SK-N-SH (cell line): ENCODE measurements around the gene BIRC7. TPM values are rescaled to one million over a fixed set of nuclear protein-coding genes. Genes with fewer than 3 reads are reported as not detected.

Source experiments
- CTCF ChIA-PET: fragments of 300-600, 350-600 bp; formaldehyde crosslinking; extraction: SDS; loops from one replicate; lab custom pipeline; 2021; lab: Yijun Ruan, JAX
- POLR2A ChIA-PET: fragments of 350-600 bp; sonication (Branson Sonifier 250); formaldehyde crosslinking; extraction: SDS; loops from one replicate; lab custom pipeline; 2020; ENCODE audit warnings: antibody characterized with exemption, inconsistent platforms; lab: Yijun Ruan, JAX
- DNase-seq: peaks from one replicate; pipeline ENCODE4 v3.0.0; 2012
- H2AFZ ChIP-seq: fragments of 200-600 bp; sonication (generic); 2 replicates; pipeline ENCODE4 v1.8.1; 2016; ENCODE audit warnings: antibody characterized with exemption, mild to moderate bottlenecking, low read depth
- H3F3A ChIP-seq: fragments of 200-600 bp; sonication (generic); replicated peaks from 2 replicates; pipeline ENCODE3; 2016; ENCODE audit warnings: antibody characterized with exemption, mild to moderate bottlenecking; ENCODE audit not compliant: insufficient read depth
- H3K27ac ChIP-seq, 2 experiments: fragments of 200-500 bp in 1 of 2; fragments of 200-600 bp in 1 of 2; sonication (Bioruptor generic) in 1 of 2; sonication (generic), shearing (Covaris generic) in 1 of 2; 2 replicates each; pipeline versions ENCODE4 v1.5.1 to v1.6.1; 2014 to 2016; ENCODE audit warnings: low read depth in 2 of 2, inconsistent platforms in 1 of 2, low read length in 1 of 2, mild to moderate bottlenecking in 1 of 2, mixed read lengths in 1 of 2
- H3K27me3 ChIP-seq: fragments of 200-600 bp; sonication (generic), shearing (Covaris generic); 2 replicates; pipeline ENCODE4 v1.6.1; 2016; ENCODE audit warnings: mixed run types; ENCODE audit not compliant: insufficient read depth
- H3K36me3 ChIP-seq, 2 experiments: fragments of 200-500 bp in 1 of 2; fragments of 200-600 bp in 1 of 2; sonication (Bioruptor generic) in 1 of 2; sonication (generic) in 1 of 2; replicated peaks in 1 of 2; 2 replicates each; pipeline versions ENCODE3 to v1.5.1; 2014 to 2016; ENCODE audit warnings: low read length in 1 of 2, mild to moderate bottlenecking in 1 of 2; ENCODE audit not compliant: insufficient read depth in 2 of 2, control insufficient read depth in 1 of 2
- H3K4me1 ChIP-seq, 2 experiments: fragments of 200-500 bp in 1 of 2; fragments of 200-600 bp in 1 of 2; sonication (Bioruptor generic) in 1 of 2; sonication (generic), shearing (Covaris generic) in 1 of 2; 2 replicates each; pipeline versions ENCODE4 v1.5.1 to v1.6.1; 2014 to 2016; ENCODE audit warnings: low read depth in 1 of 2, low read length in 1 of 2, mixed run types in 1 of 2; ENCODE audit not compliant: insufficient read depth in 2 of 2, control insufficient read depth in 1 of 2
- H3K4me2 ChIP-seq: fragments of 200-600 bp; sonication (generic), shearing (Covaris generic); 2 replicates; pipeline ENCODE4 v1.6.1; 2017; ENCODE audit warnings: mixed run types
- H3K4me3 ChIP-seq, 2 experiments: fragments of 200-500 bp in 1 of 2; fragments of 200-600 bp in 1 of 2; sonication (Bioruptor generic) in 1 of 2; sonication (generic), shearing (Covaris generic) in 1 of 2; 2 replicates each; pipeline versions ENCODE4 v1.5.1 to v1.8.1; 2014 to 2016; ENCODE audit warnings: low read depth in 2 of 2, inconsistent platforms in 1 of 2, low read length in 1 of 2, mild to moderate bottlenecking in 1 of 2, mixed read lengths in 1 of 2, moderate library complexity in 1 of 2
- H3K79me2 ChIP-seq: fragments of 200-600 bp; sonication (generic); 2 replicates; pipeline ENCODE4 v1.8.1; 2017; ENCODE audit warnings: mild to moderate bottlenecking; ENCODE audit not compliant: insufficient read depth
- H3K9ac ChIP-seq: fragments of 200-600 bp; sonication (generic); 2 replicates; pipeline ENCODE4 v1.6.1; 2017; ENCODE audit warnings: mixed run types
- H3K9me2 ChIP-seq: fragments of 200-600 bp; sonication (generic); 2 replicates; pipeline ENCODE4 v1.6.1; 2017; ENCODE audit warnings: mixed run types
- H3K9me3 ChIP-seq: fragments of 200-600 bp; sonication (generic); 2 replicates; pipeline ENCODE4 v1.6.1; 2017; ENCODE audit warnings: mixed run types, mild to moderate bottlenecking, moderate library complexity
- H4K20me1 ChIP-seq: fragments of 200-600 bp; sonication (generic); 2 replicates; pipeline ENCODE4 v1.6.1; 2017; ENCODE audit warnings: mild to moderate bottlenecking, mixed run types; ENCODE audit not compliant: insufficient read depth
- CHD2 ChIP-seq: fragments of 150-350 bp; IDR thresholded peaks from 2 replicates; pipeline ENCODE4 v1.6.1; 2018; ENCODE audit warnings: low read length; ENCODE audit not compliant: partially characterized antibody
- CTCF ChIP-seq: fragments of 200-600 bp; sonication (generic); IDR thresholded peaks from 2 replicates; pipeline ENCODE4 v1.6.1; 2017; ENCODE audit warnings: antibody characterized with exemption, mild to moderate bottlenecking, moderate library complexity
- ELF1 ChIP-seq: IDR thresholded peaks from 2 replicates; pipeline ENCODE4 v1.4.0; 2012
- EZH2phosphoT487 ChIP-seq: fragments of 200-600 bp; sonication (generic); IDR thresholded peaks from 2 replicates; pipeline ENCODE4 v1.6.1; 2017; ENCODE audit warnings: low read depth, mixed run types, mild to moderate bottlenecking, antibody characterized with exemption, moderate library complexity, borderline replicate concordance
- FOXJ3 ChIP-seq: sonication (generic); formaldehyde crosslinking; IDR thresholded peaks from 2 replicates; pipeline ENCODE4 v1.5.1; 2020; ENCODE audit warnings: mild to moderate bottlenecking, missing genetic modification reagents
- GABPA ChIP-seq: IDR thresholded peaks from 2 replicates; pipeline ENCODE4 v1.4.0; 2012; ENCODE audit warnings: low read depth, mild to moderate bottlenecking
- IRF3 ChIP-seq: fragments of 150-350 bp; IDR thresholded peaks from 2 replicates; pipeline ENCODE4 v1.6.1; 2016; ENCODE audit warnings: mild to moderate bottlenecking, low read depth, low read length
- MAX ChIP-seq: IDR thresholded peaks from 2 replicates; pipeline ENCODE4 v1.4.0; 2012; ENCODE audit warnings: low read depth
- MEF2A ChIP-seq: IDR thresholded peaks from 2 replicates; pipeline ENCODE4 v1.4.0; 2012; ENCODE audit warnings: low read depth, borderline replicate concordance
- MXI1 ChIP-seq: IDR thresholded peaks from 2 replicates; pipeline ENCODE4 v1.6.1; 2012; ENCODE audit warnings: mild to moderate bottlenecking, low read depth, low read length, improper control_type of control experiment
- NFIC ChIP-seq: IDR thresholded peaks from 2 replicates; pipeline ENCODE4 v1.4.0; 2012; ENCODE audit warnings: borderline replicate concordance
- NRF1 ChIP-seq: IDR thresholded peaks from 2 replicates; pipeline ENCODE4 v1.6.1; 2012; ENCODE audit warnings: low read depth, mild to moderate bottlenecking, low read length
- POLR2AphosphoS5 ChIP-seq: IDR thresholded peaks from 2 replicates; pipeline ENCODE4 v1.6.1; 2012; ENCODE audit warnings: low read depth, low read length
- RFX5 ChIP-seq: IDR thresholded peaks from 2 replicates; pipeline ENCODE4 v1.6.1; 2012; ENCODE audit warnings: mild to moderate bottlenecking, improper control_type of control experiment, low read length
- SIN3A ChIP-seq: IDR thresholded peaks from 2 replicates; pipeline ENCODE4 v1.6.1; 2012; ENCODE audit warnings: low read depth, mild to moderate bottlenecking, low read length, moderate library complexity, borderline replicate concordance
- USF2 ChIP-seq: fragments of 150-350 bp; IDR thresholded peaks from 2 replicates; pipeline ENCODE4 v1.6.1; 2017; ENCODE audit warnings: antibody characterized with exemption, low read length, low read depth, borderline replicate concordance
- YY1 ChIP-seq: IDR thresholded peaks from 2 replicates; pipeline ENCODE4 v1.4.0; 2012; ENCODE audit warnings: low read depth, mild to moderate bottlenecking
- ZBTB33 ChIP-seq: IDR thresholded peaks from 2 replicates; pipeline ENCODE4 v1.4.0; 2012; ENCODE audit warnings: low read depth, borderline replicate concordance
- WGBS: methylation state at CpG from one replicate; pipeline ENCODE4 v1.1.6; 2017; ENCODE audit warnings: low lambda C conversion rate; 5-methylcytosine and 5-hydroxymethylcytosine counted together
- polyA plus RNA-seq, 3 experiments: library from polyadenylated mRNA; depleted of rRNA; stranded (reverse); fragments of >200 nt; gene quantifications; 2 replicates each; pipeline ENCODE4 v1.2.3, GENCODE V29; 2012

Gene BIRC7
- polyA plus RNA-seq, 1 of the 3 experiments (the other 2 are of a cell fraction), result not detected

GRCh38 chr20:63270606-63271325 is 35.1 kb downstream of the BIRC7 start (continued):
- no peak for TF ChIP-seq ZBTB33

- H3K27ac ChIP-seq, result peak within 1 kb of the TSS; percentile 41 to 65; a peak in 3 of 4 replicates
- H3K79me2 ChIP-seq, result peaks cover 48% of the 10 kb centered on the region
- H3K36me3 ChIP-seq, result peaks cover 0 to 16% of the 10 kb centered on the region in 2 experiments
- H3K4me3 ChIP-seq, result peak within 1 kb of the TSS; percentile 87 to 92
- peak; percentile 99 for DNase-seq
- H3K27me3 ChIP-seq, result no peaks in the 10 kb centered on the region
- H3F3A ChIP-seq, result no peaks in the 10 kb centered on the region
- peak within 1 kb of the TSS; percentile 95 for H3K9ac ChIP-seq
- POLR2A ChIA-PET, result interaction anchor here (1.2 to 1.9 kb wide), 5 partner anchors 9 to 49 kb away, joined by 3 to 7 read pairs (median 4); no protein-coding TSS in a partner anchor
- no peaks in the 10 kb centered on the region for H3K9me3 ChIP-seq
- H3K4me2 ChIP-seq, result peak within 1 kb of the TSS; percentile 97
- H3K9me2 ChIP-seq, result no peaks in the 10 kb centered on the region
- H2AFZ ChIP-seq, result 0 out of 2 replicates have a peak within 1 kb of the TSS, but pooled peaks have one; percentile 51
- H3K4me1 ChIP-seq, result peaks cover 0 to 20% of the 10 kb centered on the region in 2 experiments; a peak in 2 of 4 replicates
- 5% methylated on average over 29 of the region's 97 CpGs for WGBS
- CTCF ChIA-PET, result interaction anchor here (0.8 to 4.7 kb wide), 12 partner anchors 8 to 300 kb away, joined by 3 to 38 read pairs (median 3); no protein-coding TSS in a partner anchor
- peaks cover 40% of the 10 kb centered on the region for H4K20me1 ChIP-seq
- TF ChIP-seq GABPA (peak; percentile 92), POLR2AphosphoS5 (peak; percentile 88), EZH2phosphoT487 (no peak), ELF1 (peak; percentile 68; the same call in 1 of the 2 replicates), USF2 (no peak), CHD2 (peak; percentile 94), MAX (peak; percentile 58; the same call in 1 of the 2 replicates), MXI1 (peak; percentile 91), ZBTB33 (peak; percentile 87; the same call in 1 of the 2 replicates), NRF1 (no peak; the same call in 1 of the 2 replicates), FOXJ3 (CRISPR knock-in tag) (no peak), SIN3A (peak; percentile 51; the same call in 1 of the 2 replicates), MEF2A (no peak), YY1 (no peak; the same call in 1 of the 2 replicates), CTCF (no peak), RFX5 (no peak), NFIC (no peak), IRF3 (no peak)
Measured at GRCh38 chr20:63272105-63273058, 36.7 kb downstream of the BIRC7 start, which contains the start of gene ARFGAP1. Gene ARFGAP1, plus strand, starts transcription at chr20:63272813. Its CDS starts 2,768 bp downstream, at chr20:63275581.
